HG02623 (cell line): ENCODE results near the gene C10orf143.
"Not testable (repeated sequence)": the region's sequence is repeated elsewhere in the genome, so short reads cannot be mapped to it uniquely, and the experiment has no call there.

Source experiments
- ATAC-seq: cut with Tn5 transposase; IDR thresholded peaks from one replicate; pipeline ENCODE4 v1.9.1; 2021; ENCODE audit warnings: moderate library complexity; ENCODE audit not compliant: unreplicated experiment

Gene C10orf143

GRCh38 chr10:130111852-130112180 lies 1.2 kb upstream of the C10orf143 start:
- no peak for ATAC-seq

- peak; percentile 84 for ATAC-seq
Measured at GRCh38 chr10:130111113-130111851, 652 bp upstream of the C10orf143 start.

GRCh38 chr10:130109796-130110245 lies 809 bp downstream of the C10orf143 start:
- ATAC-seq = no peak

- ATAC-seq = no peak
Measured at GRCh38 chr10:130108934-130109604, 1.6 kb downstream of the C10orf143 start.

- ATAC-seq = not testable (repeated sequence)
Measured at GRCh38 chr10:130108146-130108545, 2.5 kb downstream of the C10orf143 start.

- no peak for ATAC-seq
Measured at GRCh38 chr10:130105724-130106123, 4.9 kb downstream of the C10orf143 start.

GRCh38 chr10:130099344-130099743 lies 11.3 kb downstream of the C10orf143 start:
- no peak for ATAC-seq

GRCh38 chr10:130090565-130090964 lies 20.1 kb downstream of the C10orf143 start:
- ATAC-seq = not testable (repeated sequence)

GRCh38 chr10:130080461-130080814 lies 30.2 kb downstream of the C10orf143 start:
- ATAC-seq = no peak

GRCh38 chr10:130079614-130080460 lies 30.8 kb downstream of the C10orf143 start:
- ATAC-seq = no peak

GRCh38 chr10:130078120-130078519 lies 32.5 kb downstream of the C10orf143 start:
- no peak for ATAC-seq

GRCh38 chr10:130076681-130077080 lies 33.9 kb downstream of the C10orf143 start:
- ATAC-seq = no peak

- no peak for ATAC-seq
Measured at GRCh38 chr10:130074639-130075038, 36.0 kb downstream of the C10orf143 start.

- no peak for ATAC-seq
Measured at GRCh38 chr10:130073912-130074311, 36.7 kb downstream of the C10orf143 start.

GRCh38 chr10:130072247-130072646 lies 38.4 kb downstream of the C10orf143 start:
- ATAC-seq = no peak

GRCh38 chr10:130067893-130068292 lies 42.7 kb downstream of the C10orf143 start:
- ATAC-seq = no peak

- no peak for ATAC-seq
Measured at GRCh38 chr10:130066743-130067142, 43.9 kb downstream of the C10orf143 start.

GRCh38 chr10:130065251-130065650 lies 45.4 kb downstream of the C10orf143 start:
- no peak for ATAC-seq

GRCh38 chr10:130064783-130065182 lies 45.8 kb downstream of the C10orf143 start:
- no peak for ATAC-seq

GRCh38 chr10:130062976-130063375 lies 47.7 kb downstream of the C10orf143 start:
- no peak for ATAC-seq

GRCh38 chr10:130062201-130062600 lies 48.4 kb downstream of the C10orf143 start:
- ATAC-seq = no peak

- no peak for ATAC-seq
Measured at GRCh38 chr10:130061760-130062159, 48.9 kb downstream of the C10orf143 start.
